Brain pericyte (primary cell): ENCODE results near the gene CYP4F12.

ENCODE experiments used
- DNase-seq: peaks from one replicate; pipeline ENCODE4 v3.0.0-alpha.2; 2012; ENCODE audit warnings: low read depth, low spot score

Gene CYP4F12

GRCh38 chr19:15672580-15673175 is at the start of gene CYP4F12:
CYP4F12 (plus strand) TSS chr19:15673087; CDS start chr19:15673530, 443 bp downstream.
- DNase-seq = no peak

GRCh38 chr19:15623711-15624318 is 49.1 kb upstream of the CYP4F12 start:
- no peak for DNase-seq

- no peak for DNase-seq
These were observed 44.5 kb upstream of the CYP4F12 start for GRCh38 chr19:15628236-15629002.

GRCh38 chr19:15629003-15629880 is 43.6 kb upstream of the CYP4F12 start:
- no peak for DNase-seq

DNA sequence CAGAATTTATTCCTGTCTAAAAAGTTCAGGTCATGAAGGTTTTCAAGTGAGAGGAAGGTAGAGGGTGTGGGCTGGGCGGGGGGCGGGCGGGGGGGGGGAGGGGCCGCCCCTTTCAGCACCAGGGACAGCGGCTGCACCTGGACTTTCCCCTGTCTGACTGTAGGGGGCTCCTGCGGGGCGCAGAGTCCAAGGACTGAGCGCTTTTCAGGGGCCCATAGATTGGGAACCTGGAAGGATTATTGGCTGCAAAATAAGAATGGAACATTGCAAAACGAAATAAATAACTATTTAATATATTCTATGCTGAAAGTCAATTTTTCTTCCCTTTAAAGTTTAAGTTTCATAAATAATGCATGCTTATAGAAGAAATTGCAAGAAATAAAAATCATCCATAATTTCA is 41.1 kb upstream of the CYP4F12 start:
- no peak for DNase-seq

- DNase-seq = no peak
These were observed 39.6 kb upstream of the CYP4F12 start for GRCh38 chr19:15633082-15633835.

- DNase-seq = no peak
These were observed 38.8 kb upstream of the CYP4F12 start for GRCh38 chr19:15634105-15634504.

DNA sequence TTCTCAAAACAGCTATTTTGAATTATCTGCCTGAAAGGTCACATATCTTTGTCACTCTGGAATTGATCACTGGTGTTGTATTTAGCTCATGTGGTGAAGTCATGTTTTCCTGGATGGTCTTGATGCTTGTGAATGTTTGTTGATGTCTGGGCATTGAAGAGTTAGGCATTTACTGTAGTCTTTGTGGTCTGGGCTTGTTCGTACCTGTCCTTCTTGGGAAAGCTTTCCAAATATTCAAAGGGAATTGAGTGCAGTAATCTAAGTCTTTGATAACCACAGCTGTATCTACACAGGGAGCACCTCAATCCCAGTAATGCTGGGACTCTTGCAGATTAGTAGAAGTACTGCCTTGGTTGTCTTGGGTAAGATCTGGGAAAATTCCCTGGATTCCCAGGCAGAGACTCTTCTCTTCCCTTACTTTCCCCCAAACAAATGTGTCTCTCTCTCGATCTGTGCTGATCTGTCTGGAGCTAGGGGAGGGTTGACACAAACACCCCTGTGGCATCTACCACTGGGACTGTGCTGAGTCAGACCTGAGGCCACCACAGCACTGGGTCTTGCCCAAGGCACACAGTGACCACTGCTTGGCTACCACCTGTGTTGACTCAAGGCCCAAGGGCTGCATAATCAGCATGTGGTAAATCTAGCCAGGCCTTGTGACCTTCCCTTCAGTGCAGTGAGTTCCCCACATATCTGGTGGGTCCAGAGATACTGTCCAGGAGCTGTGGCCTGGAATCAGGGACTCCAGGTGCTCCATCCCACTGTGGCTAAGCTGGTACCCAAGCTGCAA is 37.7 kb upstream of the CYP4F12 start:
- no peak for DNase-seq

GRCh38 chr19:15636026-15636425 is 36.9 kb upstream of the CYP4F12 start:
- no peak for DNase-seq

GRCh38 chr19:15639596-15639995 is 33.3 kb upstream of the CYP4F12 start:
- DNase-seq = no peak

DNA sequence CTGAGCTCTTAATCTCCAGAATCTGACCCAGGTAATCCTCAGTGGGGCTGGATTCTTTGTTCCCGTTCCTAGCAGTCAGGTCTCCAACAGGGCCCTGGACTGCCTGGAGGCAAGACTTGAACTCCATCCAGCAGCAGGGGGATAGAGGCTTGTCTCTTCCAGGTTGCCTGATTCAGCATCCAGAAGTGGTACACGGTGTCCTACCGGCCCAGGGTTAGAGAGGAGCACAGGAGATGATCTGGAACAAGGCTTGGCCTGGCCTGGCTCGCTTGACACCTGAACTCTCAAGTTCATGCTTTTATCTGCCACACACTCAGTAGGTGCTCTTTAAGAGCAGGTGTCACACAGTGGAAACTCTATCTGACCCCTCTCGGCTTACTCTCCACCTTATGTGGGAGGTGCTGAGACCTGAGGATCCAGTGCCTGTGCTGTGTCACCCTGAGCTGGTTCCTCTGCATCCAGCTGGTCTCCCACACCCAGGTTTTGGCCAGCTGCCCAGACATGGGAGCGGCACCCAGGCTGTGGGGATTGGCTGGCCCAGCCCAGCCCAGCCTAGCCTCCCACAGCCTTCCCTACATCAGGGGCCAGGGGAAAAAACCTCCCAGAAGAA is 32.5 kb upstream of the CYP4F12 start, which contains the start of gene CYP4F3:
TSS of gene CYP4F3 (plus strand) at position 604 of the 610 bp plus-strand sequence. CDS start 519 bp downstream, outside the sequence.
- no peak for DNase-seq

DNA sequence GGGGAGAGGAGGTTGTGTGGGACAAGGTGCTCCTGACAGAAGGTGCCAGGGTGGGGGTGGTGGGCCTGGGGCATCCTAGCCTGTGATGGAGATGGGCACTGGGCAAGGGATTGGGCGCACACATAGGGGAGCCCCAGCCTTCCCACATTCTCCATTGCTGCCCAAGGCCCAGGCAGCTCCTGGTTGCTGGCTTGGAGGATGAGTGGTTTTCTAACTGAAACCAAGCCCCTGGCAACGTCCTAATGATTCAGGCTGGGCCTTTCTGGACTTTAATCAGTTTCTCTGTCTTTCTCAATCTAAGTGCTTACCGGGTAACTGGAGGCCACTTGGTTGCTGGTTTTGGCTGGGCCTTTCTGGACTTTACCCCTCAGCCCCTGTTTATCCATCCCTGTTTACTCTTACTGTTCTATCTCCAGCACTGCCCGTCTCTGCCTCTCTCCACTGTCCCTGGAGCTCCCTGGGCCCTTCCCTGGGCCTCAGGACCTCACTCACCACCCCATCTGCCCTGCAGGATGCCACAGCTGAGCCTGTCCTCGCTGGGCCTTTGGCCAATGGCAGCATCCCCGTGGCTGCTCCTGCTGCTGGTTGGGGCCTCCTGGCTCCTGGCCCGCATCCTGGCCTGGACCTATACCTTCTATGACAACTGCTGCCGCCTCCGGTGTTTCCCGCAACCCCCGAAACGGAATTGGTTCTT is 31.8 kb upstream of the CYP4F12 start:
- no peak for DNase-seq

DNA sequence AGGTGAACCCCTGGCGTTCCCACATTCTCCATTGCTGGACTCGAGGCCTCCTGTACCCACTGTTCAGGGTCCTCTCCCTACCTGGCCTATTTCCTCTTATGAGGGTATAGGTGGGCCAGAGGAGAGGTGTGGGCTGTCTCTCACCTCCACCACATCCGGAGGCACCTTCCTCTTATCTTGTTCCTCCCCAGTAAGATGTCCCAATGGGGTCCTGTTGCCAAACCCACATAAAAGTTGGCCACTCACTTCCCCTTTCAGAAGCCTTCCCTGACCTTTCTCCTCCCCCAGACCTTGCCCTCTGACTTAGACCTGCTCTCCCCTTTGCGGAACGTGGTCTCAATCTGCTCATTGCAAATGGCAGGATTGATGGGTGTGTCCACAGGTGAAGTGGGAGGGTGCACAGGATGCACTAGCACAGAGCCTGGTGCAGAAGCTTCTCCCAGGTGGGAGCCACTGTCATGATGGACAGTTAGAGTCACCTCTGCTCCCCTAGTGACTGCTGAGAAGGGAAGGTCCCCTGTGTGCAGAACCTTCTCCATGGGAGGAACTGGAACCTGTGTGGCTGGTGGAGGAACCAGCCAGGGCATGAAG is 30.9 kb upstream of the CYP4F12 start:
- DNase-seq = no peak

DNA sequence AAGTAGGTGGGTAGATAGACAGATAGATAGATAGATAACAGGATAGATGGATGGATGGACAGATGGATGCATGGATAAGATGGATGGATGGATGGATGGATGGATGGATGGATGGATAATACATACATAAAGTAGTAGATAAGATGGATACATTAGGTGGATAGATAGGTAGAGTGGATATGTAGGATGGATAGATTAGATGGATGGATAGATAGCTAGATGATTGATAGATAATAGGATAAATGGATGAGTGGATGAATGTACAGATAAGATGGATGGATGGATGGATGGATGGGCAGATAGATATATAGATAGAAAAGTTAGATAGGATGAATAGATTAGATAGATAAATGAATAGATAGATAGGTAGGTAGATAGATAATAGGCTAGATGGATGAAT is 30.1 kb upstream of the CYP4F12 start:
- DNase-seq = no peak

DNA sequence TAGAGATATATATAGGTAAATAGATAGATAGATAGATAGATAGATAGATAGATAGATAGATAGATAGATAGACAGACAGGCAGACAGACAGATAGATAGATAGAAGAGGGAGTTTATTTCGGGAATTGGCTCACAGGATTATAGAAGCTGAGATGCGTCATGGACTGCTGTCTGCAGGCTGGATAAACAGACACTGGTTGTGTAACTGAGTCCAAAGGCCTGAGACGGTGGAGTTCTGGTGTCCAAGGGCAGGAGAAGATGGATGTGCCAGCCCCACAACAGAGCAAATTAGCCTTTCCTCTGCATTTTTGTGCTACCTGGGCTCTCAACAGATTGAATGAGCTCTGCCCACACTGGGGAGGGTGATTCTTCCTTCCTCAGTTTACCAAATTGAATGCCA is 29.5 kb upstream of the CYP4F12 start:
- no peak for DNase-seq

DNA sequence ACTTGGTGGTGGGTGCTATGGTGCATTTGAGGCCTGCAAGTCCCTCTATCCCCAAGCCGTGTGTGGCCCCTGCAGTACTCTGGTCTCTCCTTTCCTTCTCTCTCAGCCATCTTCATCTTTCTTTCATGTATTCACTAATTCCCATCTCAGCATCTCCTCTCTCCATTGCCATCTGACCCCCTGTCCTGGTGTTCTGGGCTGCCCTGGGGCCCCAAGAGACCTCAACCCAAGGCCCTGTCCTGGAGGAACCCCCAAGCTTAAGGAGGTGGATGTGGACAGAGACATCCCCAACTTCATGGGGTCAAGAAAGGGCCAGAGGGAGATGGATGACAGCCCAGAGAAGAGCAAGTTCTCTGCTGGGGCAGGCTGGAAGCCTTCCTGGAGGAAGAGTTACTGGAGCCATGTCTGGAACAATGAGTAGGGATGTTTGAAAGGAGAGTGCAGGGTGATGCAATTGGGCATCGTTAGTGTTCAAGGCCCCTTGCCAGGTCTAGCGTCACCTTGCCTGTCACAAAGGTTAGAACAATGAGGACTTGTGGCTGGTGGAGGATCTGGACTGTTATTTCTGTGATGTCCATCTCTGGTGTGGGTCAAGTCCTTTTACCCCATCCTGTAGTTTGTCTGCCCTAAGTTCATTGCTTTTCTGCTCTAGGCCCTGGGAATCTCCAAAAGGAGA is 28.7 kb upstream of the CYP4F12 start:
- DNase-seq = no peak

DNA sequence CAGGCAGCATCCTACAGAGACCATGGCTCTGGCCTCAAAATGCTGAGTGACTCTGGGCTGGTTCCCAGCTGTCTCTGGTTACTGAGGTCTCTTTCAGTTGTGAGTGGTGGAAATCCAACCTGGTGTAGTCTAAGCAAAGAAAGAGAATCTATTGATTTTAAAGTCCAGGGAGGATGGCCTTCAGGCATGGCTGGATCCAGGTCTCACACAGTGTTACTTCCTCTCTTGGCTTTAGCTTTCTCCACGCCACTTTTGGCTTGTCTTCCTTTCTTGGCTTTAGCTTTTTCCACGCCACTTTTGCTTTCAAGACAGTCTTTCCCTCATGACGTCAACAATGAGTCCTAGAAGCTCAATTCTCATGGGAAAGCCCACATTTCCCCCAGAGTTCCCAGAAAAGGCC is 28.1 kb upstream of the CYP4F12 start:
- no peak for DNase-seq

GRCh38 chr19:15649526-15649925 is 23.4 kb upstream of the CYP4F12 start:
- no peak for DNase-seq
